Astrocyte of the hippocampus (primary cell): ENCODE data around the gene CPNE8.

Experiments
- DNase-seq: peaks from one replicate; pipeline ENCODE4 v3.0.0; 2011; ENCODE audit warnings: low read depth, low spot score

CPNE8 gene

GRCh38 chr12:38838056-38838850, 67.1 kb downstream of the CPNE8 start:
- DNase-seq: no peak

- DNase-seq: no peak
Measured at GRCh38 chr12:38831715-38832114, 73.7 kb downstream of the CPNE8 start.

GRCh38 chr12:38825006-38825405, 80.4 kb downstream of the CPNE8 start:
- DNase-seq: no peak

GRCh38 chr12:38823738-38824137, 81.7 kb downstream of the CPNE8 start:
- no peak for DNase-seq

- DNase-seq: no peak
Measured at GRCh38 chr12:38823314-38823713, 82.1 kb downstream of the CPNE8 start.

GRCh38 chr12:38817942-38818341, 87.4 kb downstream of the CPNE8 start:
- no peak for DNase-seq

- no peak for DNase-seq
Measured at GRCh38 chr12:38813923-38814322, 91.5 kb downstream of the CPNE8 start.

- DNase-seq: no peak
Measured at GRCh38 chr12:38811814-38812356, 93.5 kb downstream of the CPNE8 start.

- DNase-seq: no peak
Measured at GRCh38 chr12:38809832-38810231, 95.6 kb downstream of the CPNE8 start.

- DNase-seq: no peak
Measured at GRCh38 chr12:38788106-38788505, 117.3 kb downstream of the CPNE8 start.

GRCh38 chr12:38785381-38785780, 120.0 kb downstream of the CPNE8 start:
- DNase-seq: no peak

- no peak for DNase-seq
Measured at GRCh38 chr12:38783304-38783703, 122.1 kb downstream of the CPNE8 start.

GRCh38 chr12:38782359-38782758, 123.0 kb downstream of the CPNE8 start:
- no peak for DNase-seq

- no peak for DNase-seq
Measured at GRCh38 chr12:38776647-38777046, 128.7 kb downstream of the CPNE8 start.

GRCh38 chr12:38775457-38775856, 129.9 kb downstream of the CPNE8 start:
- DNase-seq: no peak

- no peak for DNase-seq
Measured at GRCh38 chr12:38772437-38772836, 133.0 kb downstream of the CPNE8 start.

- DNase-seq: peak; percentile 0
Measured at GRCh38 chr12:38771871-38772270, 133.5 kb downstream of the CPNE8 start.

GRCh38 chr12:38761636-38762342, 143.6 kb downstream of the CPNE8 start:
- DNase-seq: no peak

GRCh38 chr12:38761111-38761510, 144.3 kb downstream of the CPNE8 start:
- DNase-seq: no peak

- DNase-seq: no peak
Measured at GRCh38 chr12:38759621-38760020, 145.8 kb downstream of the CPNE8 start.

- DNase-seq: no peak
Measured at GRCh38 chr12:38746744-38747143, 158.6 kb downstream of the CPNE8 start.

- DNase-seq: no peak
Measured at GRCh38 chr12:38745601-38746000, 159.8 kb downstream of the CPNE8 start.

GRCh38 chr12:38744041-38744440, 161.3 kb downstream of the CPNE8 start:
- DNase-seq: no peak
